Measurements from ENCODE around the gene HOXA7. TPM values are rescaled to one million over a fixed set of nuclear protein-coding genes. Genes with fewer than 3 reads are reported as not detected.

Gene HOXA7
- total RNA-seq, 1 donor, result not detected

DNA sequence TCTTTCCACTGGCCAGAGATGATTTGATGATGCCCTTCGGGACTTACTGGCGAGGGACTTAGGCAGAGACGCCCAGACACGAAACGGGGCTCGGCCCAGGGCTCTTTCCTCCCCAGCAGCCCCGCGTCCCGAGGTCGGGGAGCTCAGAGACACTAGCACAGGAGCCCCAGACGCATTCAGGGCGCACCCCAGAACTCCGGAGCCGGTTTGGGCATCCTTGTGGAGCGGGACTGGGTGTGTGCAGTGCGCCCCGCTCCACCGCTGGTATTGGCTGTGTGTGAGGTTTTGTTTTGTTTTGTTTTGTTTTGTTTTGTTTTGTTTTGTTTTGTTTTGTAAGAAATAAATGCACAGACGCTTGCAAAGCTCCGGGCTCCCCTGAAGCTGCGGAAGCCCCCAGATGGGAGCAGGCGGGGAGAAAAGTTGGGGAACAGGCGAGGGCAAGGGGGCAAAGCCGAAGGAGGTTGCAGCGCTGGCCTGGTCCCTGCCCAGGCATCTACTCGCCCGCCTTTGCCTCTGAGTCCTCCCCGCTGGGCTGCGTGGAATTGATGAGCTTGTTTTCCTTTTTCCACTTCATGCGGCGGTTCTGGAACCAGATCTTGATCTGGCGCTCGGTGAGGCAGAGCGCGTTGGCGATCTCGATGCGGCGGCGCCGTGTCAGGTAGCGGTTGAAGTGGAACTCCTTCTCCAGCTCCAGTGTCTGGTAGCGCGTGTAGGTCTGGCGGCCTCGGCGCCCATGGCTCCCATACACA lies 11.1 kb downstream of the HOXA7 start:
- TF ChIP-seq, protein P1, sequence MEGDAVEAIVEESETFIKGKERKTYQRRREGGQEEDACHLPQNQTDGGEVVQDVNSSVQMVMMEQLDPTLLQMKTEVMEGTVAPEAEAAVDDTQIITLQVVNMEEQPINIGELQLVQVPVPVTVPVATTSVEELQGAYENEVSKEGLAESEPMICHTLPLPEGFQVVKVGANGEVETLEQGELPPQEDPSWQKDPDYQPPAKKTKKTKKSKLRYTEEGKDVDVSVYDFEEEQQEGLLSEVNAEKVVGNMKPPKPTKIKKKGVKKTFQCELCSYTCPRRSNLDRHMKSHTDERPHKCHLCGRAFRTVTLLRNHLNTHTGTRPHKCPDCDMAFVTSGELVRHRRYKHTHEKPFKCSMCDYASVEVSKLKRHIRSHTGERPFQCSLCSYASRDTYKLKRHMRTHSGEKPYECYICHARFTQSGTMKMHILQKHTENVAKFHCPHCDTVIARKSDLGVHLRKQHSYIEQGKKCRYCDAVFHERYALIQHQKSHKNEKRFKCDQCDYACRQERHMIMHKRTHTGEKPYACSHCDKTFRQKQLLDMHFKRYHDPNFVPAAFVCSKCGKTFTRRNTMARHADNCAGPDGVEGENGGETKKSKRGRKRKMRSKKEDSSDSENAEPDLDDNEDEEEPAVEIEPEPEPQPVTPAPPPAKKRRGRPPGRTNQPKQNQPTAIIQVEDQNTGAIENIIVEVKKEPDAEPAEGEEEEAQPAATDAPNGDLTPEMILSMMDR (IDR thresholded peaks at IDR 0.05; ENCODE audit: insufficient read depth, low read length), result no peak
- no peak overlapping the region for H3K4me3 ChIP-seq (ENCODE audit: low read depth, low read length)
- DNase-seq (ENCODE audit: low read depth), result no peak

DNA sequence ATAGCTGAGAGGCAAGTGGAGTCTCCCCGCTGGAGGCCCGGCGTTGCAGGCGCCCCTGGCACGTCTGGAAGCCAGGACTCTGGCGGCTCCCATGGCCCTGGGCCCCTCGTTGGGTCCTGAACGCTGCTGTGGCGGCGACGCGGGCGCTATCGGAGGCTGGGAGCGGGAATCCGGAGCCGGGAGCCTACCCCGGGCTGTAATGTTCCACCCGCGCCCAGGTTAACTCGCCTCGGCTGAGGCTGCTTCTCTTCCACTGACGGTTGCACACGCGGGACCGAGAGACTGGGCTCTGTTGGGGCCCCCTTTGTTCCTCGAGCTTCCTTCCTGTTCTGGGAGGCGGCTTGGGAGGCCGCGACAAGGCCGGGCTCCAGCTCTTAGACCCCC lies 11.7 kb downstream of the HOXA7 start:
- no peak overlapping the region for H3K4me3 ChIP-seq (ENCODE audit: low read depth, low read length)
- no peak for DNase-seq (ENCODE audit: low read depth)
- TF ChIP-seq, protein P1 (IDR thresholded peaks at IDR 0.05; ENCODE audit: insufficient read depth, low read length), result no peak

DNA sequence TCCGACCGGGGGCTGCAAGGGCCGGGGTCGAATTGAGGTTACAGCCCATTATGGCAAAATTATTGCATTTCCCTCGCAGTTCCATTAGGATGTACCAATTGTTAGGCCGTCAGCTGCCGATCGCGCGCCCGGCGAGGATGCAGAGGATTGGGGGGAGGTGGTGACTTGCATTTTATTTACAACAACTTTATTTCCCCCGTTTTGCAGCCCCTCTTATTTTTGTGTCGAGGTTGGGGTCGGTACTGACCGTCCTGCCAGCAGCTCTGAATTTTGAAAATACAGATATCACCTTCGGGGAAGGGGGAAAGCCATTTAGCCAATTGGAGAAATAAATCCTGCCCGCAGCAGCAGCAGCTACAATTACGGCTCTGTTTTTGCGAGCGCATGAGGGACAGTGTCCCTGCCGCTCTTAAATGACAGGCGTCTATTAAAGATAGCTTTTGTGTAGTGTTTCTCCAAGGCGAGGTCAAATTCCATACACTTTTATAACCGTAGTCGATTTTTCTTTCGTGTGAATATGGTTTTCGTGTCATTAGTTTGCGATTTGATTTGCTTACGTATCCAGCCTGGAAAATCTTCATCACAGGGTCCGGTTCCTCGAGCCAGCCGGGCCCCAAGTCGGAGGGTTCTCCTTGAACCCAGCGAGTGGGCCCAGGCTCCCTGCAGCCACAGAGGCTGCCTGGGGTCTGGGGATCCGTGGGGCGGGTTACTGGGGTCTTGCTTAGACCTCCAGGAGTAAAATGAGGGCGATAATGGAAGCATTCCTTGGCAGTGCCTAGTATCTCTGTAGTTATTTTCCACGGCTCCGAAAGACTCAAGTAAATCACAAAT lies 12.3 kb downstream of the HOXA7 start:
- DNase-seq (ENCODE audit: low read depth), result no peak
- no peak overlapping the region for H3K4me3 ChIP-seq (ENCODE audit: low read depth, low read length)

DNA sequence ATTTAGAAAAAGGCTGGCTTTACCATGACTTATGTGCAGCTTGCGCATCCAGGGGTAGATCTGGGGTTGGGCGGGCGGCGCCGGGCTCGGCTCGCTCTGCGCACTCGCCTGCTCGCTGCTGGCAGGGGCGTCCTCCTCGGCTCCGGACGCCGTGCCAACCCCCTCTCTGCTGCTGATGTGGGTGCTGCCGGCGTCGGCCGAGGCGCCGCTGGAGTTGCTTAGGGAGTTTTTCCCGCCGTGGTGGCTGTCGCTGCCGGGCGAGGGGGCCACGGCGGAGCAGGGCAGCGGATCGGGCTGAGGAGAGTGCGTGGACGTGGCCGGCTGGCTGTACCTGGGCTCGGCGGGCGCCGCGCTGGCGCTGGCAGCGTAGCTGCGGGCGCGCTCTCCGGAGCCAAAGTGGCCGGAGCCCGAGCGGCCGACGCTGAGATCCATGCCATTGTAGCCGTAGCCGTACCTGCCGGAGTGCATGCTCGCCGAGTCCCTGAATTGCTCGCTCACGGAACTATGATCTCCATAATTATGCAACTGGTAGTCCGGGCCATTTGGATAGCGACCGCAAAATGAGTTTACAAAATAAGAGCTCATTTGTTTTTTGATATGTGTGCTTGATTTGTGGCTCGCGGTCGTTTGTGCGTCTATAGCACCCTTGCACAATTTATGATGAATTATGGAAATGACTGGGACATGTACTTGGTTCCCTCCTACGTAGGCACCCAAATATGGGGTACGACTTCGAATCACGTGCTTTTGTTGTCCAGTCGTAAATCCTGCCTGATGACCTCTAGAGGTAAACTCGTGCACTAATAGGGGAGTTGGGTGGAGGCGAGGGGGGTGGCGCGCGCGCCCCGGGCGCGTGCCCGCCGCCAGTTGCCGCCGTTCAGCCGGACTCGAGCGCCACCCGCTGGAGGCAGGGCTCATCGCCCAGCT lies 13.2 kb downstream of the HOXA7 start, which contains the start of gene HOXA5:
HOXA5 (minus strand) TSS at position 659 of the 927 bp plus-strand sequence; CDS start at position 585, 74 bp downstream.
- peak; percentile 84 for DNase-seq (ENCODE audit: low read depth)
- TF ChIP-seq, protein P1 (IDR thresholded peaks at IDR 0.05; ENCODE audit: insufficient read depth, low read length), result peak; percentile 48
- peak within 1 kb of the TSS; percentile 62 for H3K4me3 ChIP-seq (ENCODE audit: low read depth, low read length)

More for the DNA sequence above, 12.3 kb downstream of the HOXA7 start:
- TF ChIP-seq, protein P1 (IDR thresholded peaks at IDR 0.05; ENCODE audit: insufficient read depth, low read length), result no peak

DNA sequence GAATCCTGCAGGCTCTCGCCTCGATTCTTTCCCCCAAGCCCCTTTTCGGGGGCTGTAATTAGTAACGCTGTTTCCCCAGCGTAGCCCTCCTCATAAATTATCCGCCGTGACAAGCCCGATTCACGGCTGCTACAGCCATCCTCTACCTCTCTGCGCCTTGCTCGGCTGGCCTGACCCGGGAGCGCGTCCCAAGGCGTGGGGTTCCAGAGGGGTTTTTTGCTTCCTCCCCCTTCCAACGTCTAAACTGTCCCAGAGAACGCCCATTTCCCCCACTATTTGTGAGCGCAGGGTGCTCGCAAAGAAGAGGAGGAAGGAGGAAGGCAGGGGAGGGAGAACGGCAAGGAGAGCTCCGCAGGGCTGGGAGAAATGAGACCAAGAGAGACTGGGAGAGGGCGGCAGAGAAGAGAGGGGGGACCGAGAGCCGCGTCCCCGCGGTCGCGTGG lies 13.9 kb downstream of the HOXA7 start:
- TF ChIP-seq, protein P1 (IDR thresholded peaks at IDR 0.05; ENCODE audit: insufficient read depth, low read length), result no peak
- H3K4me3 ChIP-seq (ENCODE audit: low read depth, low read length), result peak overlapping the region; percentile 62
- DNase-seq (ENCODE audit: low read depth), result no peak

Data from fibroblast of the aortic adventitia (primary cell).